LNCAP (cell line): ENCODE data around the gene UBTFL1.
A peak's percentile ranks its signal among the peaks of the same experiment; 100 is the strongest.
"Not testable (repeated sequence)": the region's sequence is repeated elsewhere in the genome, so short reads cannot be mapped to it uniquely, and the experiment has no call there.

Source experiments
- TF ChIP-seq, protein P1 (sequence below): fragments of 450-650 bp; IDR thresholded peaks from 2 replicates; pipeline ENCODE4 v1.5.1; 2017; ENCODE audit warnings: mild to moderate bottlenecking

The UBTFL1 gene, protein sequence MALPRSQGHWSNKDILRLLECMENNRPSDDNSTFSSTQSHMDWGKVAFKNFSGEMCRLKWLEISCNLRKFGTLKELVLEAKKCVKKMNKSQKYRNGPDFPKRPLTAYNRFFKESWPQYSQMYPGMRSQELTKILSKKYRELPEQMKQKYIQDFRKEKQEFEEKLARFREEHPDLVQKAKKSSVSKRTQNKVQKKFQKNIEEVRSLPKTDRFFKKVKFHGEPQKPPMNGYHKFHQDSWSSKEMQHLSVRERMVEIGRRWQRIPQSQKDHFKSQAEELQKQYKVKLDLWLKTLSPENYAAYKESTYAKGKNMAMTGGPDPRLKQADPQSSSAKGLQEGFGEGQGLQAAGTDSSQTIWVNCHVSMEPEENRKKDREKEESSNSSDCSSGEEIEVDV

DNA sequence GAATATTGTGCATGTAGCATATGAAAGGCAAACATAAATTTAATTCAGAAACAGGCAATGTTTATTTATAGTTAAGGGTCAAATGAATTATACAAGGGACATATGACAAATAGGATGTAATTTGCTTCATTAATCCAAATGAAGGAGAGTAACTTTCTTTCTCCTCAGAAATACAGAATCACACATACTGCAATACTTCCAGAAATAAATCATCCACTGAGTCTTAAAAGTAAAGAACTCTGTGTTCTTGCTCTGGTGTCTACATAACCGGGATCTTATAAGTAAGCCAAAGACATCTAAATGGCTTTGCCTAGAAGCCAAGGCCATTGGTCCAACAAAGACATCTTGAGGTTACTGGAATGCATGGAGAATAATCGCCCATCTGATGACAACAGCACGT is at the start of gene UBTFL1:
Gene UBTFL1 (plus strand): TSS at position 301 of the 400 bp plus-strand sequence. CDS start 0 bp downstream, at position 301.
- TF ChIP-seq, protein P1, sequence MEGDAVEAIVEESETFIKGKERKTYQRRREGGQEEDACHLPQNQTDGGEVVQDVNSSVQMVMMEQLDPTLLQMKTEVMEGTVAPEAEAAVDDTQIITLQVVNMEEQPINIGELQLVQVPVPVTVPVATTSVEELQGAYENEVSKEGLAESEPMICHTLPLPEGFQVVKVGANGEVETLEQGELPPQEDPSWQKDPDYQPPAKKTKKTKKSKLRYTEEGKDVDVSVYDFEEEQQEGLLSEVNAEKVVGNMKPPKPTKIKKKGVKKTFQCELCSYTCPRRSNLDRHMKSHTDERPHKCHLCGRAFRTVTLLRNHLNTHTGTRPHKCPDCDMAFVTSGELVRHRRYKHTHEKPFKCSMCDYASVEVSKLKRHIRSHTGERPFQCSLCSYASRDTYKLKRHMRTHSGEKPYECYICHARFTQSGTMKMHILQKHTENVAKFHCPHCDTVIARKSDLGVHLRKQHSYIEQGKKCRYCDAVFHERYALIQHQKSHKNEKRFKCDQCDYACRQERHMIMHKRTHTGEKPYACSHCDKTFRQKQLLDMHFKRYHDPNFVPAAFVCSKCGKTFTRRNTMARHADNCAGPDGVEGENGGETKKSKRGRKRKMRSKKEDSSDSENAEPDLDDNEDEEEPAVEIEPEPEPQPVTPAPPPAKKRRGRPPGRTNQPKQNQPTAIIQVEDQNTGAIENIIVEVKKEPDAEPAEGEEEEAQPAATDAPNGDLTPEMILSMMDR = not testable (repeated sequence)

DNA sequence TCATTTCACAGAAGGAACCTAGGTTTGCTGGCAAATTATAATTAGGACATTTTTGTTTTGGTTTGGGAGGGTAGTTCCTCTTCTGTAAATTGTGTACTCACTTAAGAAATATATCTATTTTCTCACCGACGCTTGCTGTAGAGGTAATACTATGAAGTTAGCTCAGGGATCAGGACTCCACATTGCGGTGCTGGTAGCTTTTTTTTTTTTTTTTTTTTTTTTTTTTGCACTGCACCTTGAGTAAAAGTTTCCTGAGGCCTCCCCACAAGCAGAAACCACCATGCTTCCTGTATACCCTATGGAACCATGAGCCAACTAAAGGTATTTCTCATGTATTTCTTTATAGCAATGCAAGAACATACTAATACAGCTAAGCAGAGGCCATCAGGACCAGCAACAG is 14.7 kb downstream of the UBTFL1 start:
- TF ChIP-seq, protein P1 = no peak

- TF ChIP-seq, protein P1 = peak; percentile 50
Measured at GRCh38 chr11:90113541-90113940, 27.8 kb downstream of the UBTFL1 start.

- TF ChIP-seq, protein P1 = no peak
Measured at GRCh38 chr11:90120191-90120590, 34.4 kb downstream of the UBTFL1 start.

GRCh38 chr11:90124371-90124770 is 38.6 kb downstream of the UBTFL1 start:
- TF ChIP-seq, protein P1 = no peak

- TF ChIP-seq, protein P1 = no peak
Measured at GRCh38 chr11:90124946-90125345, 39.2 kb downstream of the UBTFL1 start.

DNA sequence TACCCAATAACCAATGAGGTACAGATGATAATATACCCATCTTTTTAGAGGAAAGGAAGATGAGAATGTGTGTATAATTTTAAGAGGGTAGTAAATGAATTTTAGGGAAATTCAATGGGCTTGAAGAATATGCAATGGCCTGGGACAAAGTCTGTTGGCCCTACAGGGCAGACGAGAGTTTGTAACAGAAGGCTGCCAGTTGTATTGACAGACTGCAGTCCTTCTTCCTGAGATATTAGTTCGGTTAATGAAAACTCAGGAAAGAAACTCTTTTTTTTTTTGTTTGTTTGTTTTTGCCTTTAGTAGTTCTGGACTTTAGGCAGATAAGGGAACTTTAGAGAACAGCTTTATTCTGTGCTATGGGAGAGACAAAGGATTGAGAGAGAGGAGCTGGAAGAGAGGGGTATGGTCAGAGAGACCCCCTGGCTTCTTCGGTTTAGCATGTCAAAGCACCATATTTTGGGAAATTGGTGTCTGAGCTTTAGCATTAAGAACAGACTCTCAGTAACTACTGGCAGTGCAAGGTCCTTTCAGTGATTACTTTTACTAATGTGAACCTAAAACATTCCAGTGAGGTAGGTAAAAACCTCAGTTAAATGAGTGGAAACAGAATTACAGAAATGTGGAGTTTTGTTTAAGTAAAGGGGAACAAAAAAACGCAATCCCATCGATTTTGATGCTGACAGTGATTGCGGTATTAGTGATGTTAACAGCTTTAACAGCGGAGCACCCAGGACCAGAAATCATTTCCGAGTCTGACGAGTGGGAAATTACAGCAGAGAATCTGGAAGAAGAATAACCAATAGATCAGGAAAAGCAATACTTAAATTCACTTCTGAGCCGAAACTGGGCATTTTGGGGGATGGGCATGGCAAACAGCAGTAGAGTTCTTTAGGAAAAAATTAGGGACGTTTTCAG is 48.1 kb downstream of the UBTFL1 start:
- TF ChIP-seq, protein P1 = no peak
